ENCODE results near the gene HERC5. TPM values are rescaled to one million over a fixed set of nuclear protein-coding genes. Genes with fewer than 3 reads are reported as not detected.

The HERC5 gene
- total RNA-seq, 1 donor from 2014 or later, result 7.0 TPM

DNA sequence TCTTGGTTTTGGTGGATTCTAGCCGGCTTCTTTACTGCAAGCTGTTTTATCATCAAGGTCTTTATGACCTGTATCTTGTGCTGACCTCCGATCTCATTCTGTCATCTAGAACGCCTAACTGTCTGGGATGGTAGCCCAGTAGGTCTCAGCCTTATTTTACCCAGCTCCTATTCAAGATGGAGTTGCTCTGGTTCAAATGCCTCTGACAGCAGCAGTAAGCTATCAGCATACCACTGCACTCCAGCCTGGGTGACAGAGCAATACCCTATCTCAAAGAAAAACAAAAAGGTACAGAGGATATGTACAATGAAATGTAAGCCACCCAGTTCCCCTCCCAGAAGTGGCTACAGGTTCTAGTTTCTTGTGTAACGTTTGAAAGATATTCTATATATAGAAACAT, 42.2 kb upstream of the HERC5 start:
- Mint-ChIP-seq H3K9me3 (no peaks in the 10 kb centered on the region), H3K4me3 (no peak overlapping the region), H3K27me3 (ENCODE audit: low read depth) (no peaks in the 10 kb centered on the region), H3K27ac (no peak overlapping the region), H3K4me1 (no peaks in the 10 kb centered on the region), H3K36me3 (peaks cover 11% of the 10 kb centered on the region)
- TF ChIP-seq, protein P1, sequence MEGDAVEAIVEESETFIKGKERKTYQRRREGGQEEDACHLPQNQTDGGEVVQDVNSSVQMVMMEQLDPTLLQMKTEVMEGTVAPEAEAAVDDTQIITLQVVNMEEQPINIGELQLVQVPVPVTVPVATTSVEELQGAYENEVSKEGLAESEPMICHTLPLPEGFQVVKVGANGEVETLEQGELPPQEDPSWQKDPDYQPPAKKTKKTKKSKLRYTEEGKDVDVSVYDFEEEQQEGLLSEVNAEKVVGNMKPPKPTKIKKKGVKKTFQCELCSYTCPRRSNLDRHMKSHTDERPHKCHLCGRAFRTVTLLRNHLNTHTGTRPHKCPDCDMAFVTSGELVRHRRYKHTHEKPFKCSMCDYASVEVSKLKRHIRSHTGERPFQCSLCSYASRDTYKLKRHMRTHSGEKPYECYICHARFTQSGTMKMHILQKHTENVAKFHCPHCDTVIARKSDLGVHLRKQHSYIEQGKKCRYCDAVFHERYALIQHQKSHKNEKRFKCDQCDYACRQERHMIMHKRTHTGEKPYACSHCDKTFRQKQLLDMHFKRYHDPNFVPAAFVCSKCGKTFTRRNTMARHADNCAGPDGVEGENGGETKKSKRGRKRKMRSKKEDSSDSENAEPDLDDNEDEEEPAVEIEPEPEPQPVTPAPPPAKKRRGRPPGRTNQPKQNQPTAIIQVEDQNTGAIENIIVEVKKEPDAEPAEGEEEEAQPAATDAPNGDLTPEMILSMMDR (IDR thresholded peaks at IDR 0.05; ENCODE audit: unreplicated experiment), result no peak
- no peak for DNase-seq (ENCODE audit: low spot score in 2 of 2, unreplicated experiment in 2 of 2)

DNA sequence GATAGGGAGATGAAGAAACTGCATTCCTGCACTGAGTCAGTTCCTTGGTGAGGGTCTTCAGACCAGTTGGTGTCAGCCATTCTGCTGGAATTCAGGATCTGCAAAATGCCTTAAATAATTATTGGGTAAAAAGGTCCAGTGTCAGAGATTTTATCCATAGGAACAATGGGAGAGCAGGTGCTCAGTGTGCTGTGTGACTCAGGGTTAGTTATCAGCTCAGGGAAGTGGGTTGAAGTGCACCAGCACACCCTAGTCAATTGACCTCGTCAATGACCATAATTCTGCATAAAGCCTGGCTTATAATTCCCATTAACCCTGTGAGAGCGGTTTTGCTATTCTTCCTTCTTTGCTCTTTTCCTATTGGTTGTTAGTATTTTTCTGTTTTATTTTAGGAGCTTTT, 40.9 kb upstream of the HERC5 start:
- Mint-ChIP-seq H3K27me3 (ENCODE audit: low read depth) (no peaks in the 10 kb centered on the region), H3K36me3 (peaks cover 7% of the 10 kb centered on the region), H3K4me1 (no peaks in the 10 kb centered on the region), H3K27ac (no peak overlapping the region), H3K9me3 (no peaks in the 10 kb centered on the region), H3K4me3 (no peak overlapping the region)
- no peak for DNase-seq (ENCODE audit: low spot score in 2 of 2, unreplicated experiment in 2 of 2)
- TF ChIP-seq, protein P1 (IDR thresholded peaks at IDR 0.05; ENCODE audit: unreplicated experiment), result no peak

DNA sequence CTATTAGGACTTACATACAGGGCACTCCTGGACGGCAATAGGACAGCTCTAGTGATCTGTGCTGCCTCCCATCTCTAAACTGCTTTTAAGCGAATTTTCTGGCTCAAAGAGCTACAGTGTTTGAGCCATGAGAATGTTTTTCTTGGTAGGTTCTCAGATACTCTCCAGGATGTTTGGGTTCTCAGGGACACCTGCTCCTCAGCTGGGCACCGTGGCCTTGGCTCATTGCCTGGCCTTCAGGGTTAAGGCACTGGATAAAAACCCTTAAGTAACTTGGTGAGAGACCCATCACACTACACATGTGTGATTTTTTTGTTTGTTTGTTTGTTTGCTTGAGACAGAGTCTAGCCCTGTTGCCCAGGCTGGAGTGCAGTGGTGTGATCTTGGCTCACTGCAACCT, 38.5 kb upstream of the HERC5 start:
- Mint-ChIP-seq H3K27me3 (ENCODE audit: low read depth) (no peaks in the 10 kb centered on the region), H3K4me3 (no peak overlapping the region), H3K9me3 (no peaks in the 10 kb centered on the region), H3K27ac (no peak overlapping the region), H3K4me1 (no peaks in the 10 kb centered on the region), H3K36me3 (peaks cover 14% of the 10 kb centered on the region)
- TF ChIP-seq, protein P1 (IDR thresholded peaks at IDR 0.05; ENCODE audit: unreplicated experiment), result no peak
- no peak for DNase-seq (ENCODE audit: low spot score in 2 of 2, unreplicated experiment in 2 of 2)

DNA sequence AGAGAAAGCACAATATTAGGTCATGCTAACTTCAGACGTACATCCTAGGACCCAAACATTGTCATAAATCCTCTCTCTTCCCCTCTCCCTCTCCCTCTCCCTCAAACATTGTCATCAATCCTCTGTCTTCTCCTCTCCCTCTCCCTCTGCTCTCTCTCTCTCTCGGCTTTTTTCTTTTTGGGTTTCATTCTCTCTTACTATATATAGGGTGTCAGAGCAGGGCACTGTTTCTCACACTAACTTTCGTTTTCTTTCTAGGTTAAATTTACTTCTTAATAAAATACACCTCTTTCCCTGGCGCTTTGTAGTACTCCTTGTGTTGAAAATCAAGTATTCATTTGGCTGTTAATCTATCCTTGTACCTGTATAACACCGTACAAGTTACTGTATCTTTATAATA, 37.0 kb upstream of the HERC5 start:
- no peaks in the 10 kb centered on the region for H3K9me3 Mint-ChIP-seq
- no peaks in the 10 kb centered on the region for H3K4me1 Mint-ChIP-seq
- DNase-seq (ENCODE audit: low spot score in 2 of 2, unreplicated experiment in 2 of 2), result no peak
- TF ChIP-seq, protein P1 (IDR thresholded peaks at IDR 0.05; ENCODE audit: unreplicated experiment), result no peak
- H3K4me3 Mint-ChIP-seq, result no peak overlapping the region
- no peaks in the 10 kb centered on the region for H3K27me3 Mint-ChIP-seq (ENCODE audit: low read depth)
- H3K36me3 Mint-ChIP-seq, result peaks cover 11% of the 10 kb centered on the region
- no peak overlapping the region for H3K27ac Mint-ChIP-seq

DNA sequence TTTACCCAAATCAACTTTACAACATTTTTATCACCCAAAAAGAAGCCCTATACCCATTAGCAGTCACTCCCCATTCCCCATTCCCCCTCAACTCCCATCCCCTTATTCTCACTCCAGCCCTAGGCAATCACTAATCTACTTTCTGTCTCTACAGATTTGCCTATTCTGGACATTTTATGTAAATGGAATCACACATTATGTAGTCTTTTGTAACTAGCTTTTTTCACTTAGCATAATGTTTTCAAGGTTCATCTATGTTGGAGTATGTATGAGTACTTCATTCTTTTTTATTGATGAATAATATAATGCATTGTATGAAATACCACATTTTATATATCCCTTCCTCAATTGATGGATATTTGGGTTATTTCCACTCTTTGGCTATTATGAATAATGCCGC, 36.1 kb upstream of the HERC5 start:
- no peak for DNase-seq (ENCODE audit: low spot score in 2 of 2, unreplicated experiment in 2 of 2)
- Mint-ChIP-seq H3K27ac (no peak overlapping the region), H3K4me3 (no peak overlapping the region), H3K36me3 (peaks cover 11% of the 10 kb centered on the region), H3K4me1 (no peaks in the 10 kb centered on the region), H3K27me3 (ENCODE audit: low read depth) (no peaks in the 10 kb centered on the region), H3K9me3 (no peaks in the 10 kb centered on the region)
- TF ChIP-seq, protein P1 (IDR thresholded peaks at IDR 0.05; ENCODE audit: unreplicated experiment), result no peak

DNA sequence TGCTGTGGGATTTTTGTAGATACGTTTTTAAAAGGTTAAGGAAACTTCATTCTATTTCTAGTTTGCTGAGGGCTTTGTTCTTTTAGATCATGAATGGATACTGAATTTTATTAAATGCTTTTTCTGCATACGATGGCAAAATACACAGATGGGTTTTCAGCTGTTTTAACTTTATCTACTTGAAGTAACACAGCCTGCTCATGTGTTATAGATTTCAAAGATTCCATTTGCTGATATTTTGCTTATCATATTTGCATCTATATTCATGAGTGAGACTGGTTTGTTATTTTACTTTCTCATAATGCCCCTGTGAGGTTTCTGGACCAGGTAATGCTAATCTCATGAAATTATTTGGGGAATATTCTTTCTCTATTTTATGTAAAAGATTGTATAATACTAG, 34.5 kb upstream of the HERC5 start:
- Mint-ChIP-seq H3K9me3 (no peaks in the 10 kb centered on the region), H3K36me3 (peaks cover 15% of the 10 kb centered on the region)

More for the DNA sequence above, 34.5 kb upstream of the HERC5 start:
- Mint-ChIP-seq H3K27me3 (ENCODE audit: low read depth) (no peaks in the 10 kb centered on the region), H3K27ac (no peak overlapping the region), H3K4me3 (no peak overlapping the region), H3K4me1 (no peaks in the 10 kb centered on the region)
- TF ChIP-seq, protein P1 (IDR thresholded peaks at IDR 0.05; ENCODE audit: unreplicated experiment), result no peak
- DNase-seq (ENCODE audit: low spot score in 2 of 2, unreplicated experiment in 2 of 2), result no peak
